HG02610 (cell line): Measurements from ENCODE around the gene MAP4K5.
"Not testable (repeated sequence)": the region's sequence is repeated elsewhere in the genome, so short reads cannot be mapped to it uniquely, and the experiment has no call there.

Experiments
- ATAC-seq: cut with Tn5 transposase; IDR thresholded peaks from one replicate; pipeline ENCODE4 v1.9.1; 2021; ENCODE audit warnings: mild to moderate bottlenecking, moderate library complexity; ENCODE audit not compliant: unreplicated experiment

MAP4K5 gene

DNA sequence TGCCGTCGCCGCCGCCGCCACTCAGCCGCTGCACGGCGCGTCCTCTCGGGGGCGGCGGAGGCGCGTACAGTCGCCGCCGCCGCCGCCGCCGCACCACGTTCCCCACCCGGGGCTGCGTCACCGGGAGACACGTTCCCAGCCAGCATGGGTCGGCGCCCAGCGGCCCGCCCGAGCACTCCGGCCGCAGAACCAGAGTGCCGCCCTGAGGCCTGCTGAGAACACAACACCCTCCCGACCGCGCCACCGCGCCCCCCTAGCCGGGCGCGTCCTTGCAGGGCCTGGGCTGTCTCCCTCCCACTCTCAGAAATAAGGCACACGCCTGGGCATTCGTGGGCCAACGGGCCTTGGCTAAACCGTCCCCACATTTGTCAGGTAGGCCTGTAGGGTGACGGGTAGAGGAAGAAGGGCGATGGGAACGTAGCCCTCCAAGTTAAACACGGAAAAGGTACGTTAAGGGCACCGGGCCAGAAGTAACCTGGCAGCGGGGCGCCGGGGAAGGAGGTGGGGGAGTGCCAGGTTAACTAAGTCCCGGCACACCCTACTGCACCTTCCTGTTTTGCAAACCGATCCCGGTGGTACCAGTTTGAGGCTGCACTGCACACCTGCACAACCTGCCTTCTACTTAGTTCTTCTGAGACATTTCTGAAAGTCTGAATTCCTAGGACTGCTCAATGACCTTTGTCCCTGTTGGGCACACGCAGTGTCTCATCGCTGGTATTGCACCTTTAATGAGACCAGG lies at the start of gene MAP4K5:
Gene MAP4K5 (minus strand): TSS at position 68 of the 739 bp plus-strand sequence. CDS start 520 bp downstream, outside the sequence.
- peak; percentile 95 for ATAC-seq

DNA sequence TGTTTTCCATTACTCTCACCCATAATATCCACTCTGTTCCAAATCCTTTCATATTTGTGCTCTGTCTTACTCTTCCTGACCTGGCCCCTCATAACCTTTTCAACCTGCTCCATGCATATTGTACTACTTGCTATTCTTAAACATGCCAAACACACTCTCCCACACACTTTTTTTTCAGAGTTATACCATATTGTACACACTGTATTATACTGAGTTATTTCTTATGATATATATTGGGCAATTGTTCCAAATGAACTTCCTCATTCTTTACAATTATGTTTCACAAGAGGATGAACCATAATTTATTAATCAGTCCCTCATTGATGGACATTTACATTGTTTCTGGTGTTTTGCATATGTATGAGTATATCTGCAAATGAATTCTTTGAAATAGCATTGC lies 46.1 kb upstream of the MAP4K5 start:
- no peak for ATAC-seq

DNA sequence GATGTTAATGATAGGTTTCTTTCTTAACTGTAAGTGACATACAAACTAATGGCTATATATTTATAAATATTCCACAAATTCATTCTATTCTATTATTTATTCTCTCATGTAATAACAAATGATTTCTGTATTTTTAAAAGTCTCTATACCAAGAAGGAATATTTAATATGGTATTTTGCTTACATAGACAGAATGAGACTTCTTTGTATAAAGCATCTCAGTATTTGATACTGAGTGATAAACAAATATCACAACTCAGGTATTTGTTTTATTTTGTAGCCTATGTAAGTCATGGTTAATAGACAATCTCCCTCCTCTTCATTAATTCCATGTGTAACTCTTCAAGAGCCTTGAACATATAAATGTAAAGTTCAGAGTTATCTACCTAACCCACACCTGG lies 45.6 kb upstream of the MAP4K5 start:
- no peak for ATAC-seq

DNA sequence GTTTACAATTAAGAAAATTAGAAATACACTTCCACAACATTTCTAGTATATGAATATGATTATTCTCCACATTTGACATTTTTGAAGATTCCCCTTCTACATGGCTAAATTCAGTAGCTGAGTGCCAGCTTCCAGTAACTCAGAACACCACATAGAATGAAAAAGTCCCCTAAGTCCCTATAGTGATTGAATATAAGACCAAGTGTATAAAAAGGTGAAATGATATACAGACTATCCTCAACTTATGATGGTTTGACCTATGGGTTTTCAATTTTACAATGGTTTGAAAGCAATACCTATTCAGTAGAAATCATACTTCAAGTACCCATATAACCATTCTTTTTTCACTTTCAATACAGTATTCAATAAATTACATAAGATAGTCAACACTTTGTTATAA lies 43.4 kb upstream of the MAP4K5 start:
- ATAC-seq, result no peak

DNA sequence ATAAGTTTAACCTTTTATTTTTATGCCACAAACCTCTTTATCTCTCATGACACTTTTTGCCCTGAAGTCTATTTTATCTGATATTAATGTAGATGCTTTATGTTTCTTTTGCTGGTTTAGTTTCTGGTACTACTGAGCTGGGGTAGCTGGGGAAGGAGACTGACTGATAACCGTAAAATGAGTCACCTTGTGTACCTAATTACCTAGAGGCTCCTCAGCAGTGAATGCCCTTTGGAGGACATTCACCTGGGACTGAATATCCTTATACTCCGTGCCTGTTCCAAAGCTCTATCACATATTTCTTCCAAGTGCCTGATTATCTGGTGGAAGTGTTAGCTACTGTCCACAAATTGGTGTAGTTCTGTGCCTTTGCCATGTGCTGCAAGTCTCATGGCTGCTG lies 41.5 kb upstream of the MAP4K5 start:
- no peak for ATAC-seq

DNA sequence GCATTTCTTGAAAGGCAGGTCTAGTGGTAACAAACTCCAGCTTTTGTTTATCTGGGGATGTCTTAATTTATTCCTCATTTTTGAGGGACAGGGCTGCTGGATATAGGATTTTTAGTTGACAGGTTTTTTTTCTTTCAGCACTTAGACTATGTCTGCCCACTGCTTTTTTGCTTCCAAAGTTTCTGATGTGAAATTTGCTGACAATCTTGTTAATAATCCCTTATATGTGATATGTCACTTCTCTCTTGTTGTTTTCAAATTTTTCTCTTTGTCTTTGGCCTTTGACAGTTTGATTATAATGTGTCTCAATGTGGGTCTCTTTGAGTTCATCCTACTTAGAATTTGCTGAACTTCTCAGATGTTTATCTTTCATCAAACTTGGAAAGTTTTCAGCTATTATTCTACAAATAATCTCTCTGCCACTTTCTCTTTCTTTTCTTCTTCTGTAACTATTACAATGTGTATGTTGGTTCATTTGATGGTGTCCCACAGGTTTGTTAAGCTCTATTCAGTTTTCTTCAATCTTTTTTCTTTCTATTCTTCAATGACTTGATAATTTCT lies 37.4 kb upstream of the MAP4K5 start:
- no peak for ATAC-seq

DNA sequence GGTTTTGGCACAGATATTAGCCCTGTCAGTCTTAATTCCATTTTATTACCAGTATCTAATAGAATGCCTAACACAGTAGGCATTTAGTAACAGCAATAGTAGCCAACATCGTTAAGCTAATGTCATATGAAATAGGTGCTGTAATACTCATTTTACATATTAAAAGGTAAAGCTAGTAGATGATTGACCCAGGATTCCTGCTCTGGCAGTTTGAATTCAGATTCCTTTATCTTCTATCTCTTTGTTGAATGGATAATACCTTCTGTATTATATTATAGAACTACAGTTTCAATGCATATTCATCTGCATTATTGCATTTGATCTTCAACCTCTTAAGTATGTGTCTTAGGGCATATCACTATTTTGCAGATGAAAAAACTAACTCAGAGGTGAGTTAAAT lies 30.5 kb upstream of the MAP4K5 start:
- no peak for ATAC-seq

DNA sequence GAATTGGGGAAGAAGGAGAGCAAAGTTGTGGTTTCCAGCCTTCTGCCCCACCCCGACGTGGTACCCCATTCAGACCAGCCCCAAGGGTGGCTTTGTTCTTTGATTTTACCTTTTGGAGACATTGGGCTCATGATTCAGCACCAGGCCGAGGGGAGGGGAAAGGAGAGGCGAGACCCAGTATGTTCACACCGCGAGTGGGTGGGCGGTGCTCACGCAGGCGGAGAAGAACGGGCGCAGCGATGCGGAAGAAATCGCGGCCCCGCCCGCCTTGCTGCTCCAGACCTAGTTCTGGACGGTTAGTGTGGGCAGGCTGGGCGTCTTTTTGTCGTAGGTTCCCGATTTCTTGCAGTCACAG lies 28.5 kb upstream of the MAP4K5 start:
- peak; percentile 16 for ATAC-seq

DNA sequence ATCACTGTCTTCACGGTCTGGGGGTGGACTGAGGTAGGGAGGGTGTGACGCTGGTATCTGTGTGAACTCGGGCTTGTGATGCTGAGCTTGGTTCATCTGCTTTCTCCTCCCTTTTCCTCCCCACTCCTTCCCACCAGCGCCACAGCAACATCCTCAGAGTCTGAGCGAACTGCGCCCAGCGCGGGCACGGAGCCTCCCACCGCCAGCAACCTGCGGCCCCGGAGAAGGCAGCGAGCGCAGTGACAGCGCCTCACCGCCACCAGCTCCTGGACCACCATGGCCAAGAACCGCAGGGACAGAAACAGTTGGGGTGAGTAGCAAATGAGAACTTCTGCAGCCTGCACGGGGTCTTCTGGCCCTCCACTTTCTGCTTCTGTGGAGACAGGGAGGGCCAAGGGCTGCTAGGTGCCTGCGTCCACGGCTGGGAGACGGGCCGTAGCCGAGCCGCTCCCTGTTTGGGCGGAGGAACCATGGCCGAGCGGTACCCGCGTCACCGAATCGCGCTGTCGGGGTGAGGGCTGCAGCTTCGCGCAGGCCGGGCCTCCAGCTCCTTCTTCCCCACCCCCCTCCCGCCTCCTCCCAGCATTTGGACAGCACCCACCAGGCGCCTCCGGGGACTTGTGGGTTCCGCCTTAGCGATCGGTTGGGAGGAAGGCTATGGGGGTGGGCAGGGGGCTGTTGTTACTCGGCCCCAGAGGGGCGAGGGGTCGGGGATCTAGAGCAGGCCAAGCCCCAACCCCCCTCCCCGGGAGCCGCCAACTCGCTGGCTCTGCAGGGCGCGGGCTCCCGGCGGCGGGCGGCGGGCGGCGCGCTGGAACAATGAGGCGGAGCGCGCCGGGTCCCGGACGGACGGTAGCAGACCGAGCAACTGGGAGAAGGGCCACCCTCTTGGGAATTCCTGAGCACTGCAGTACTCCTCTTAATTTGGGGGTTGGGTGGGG lies 27.9 kb upstream of the MAP4K5 start, which contains the start of gene ATL1:
Gene ATL1 (plus strand): TSS at position 156 of the 941 bp plus-strand sequence. CDS start 121 bp downstream, at position 277.
- peak; percentile 40 for ATAC-seq

DNA sequence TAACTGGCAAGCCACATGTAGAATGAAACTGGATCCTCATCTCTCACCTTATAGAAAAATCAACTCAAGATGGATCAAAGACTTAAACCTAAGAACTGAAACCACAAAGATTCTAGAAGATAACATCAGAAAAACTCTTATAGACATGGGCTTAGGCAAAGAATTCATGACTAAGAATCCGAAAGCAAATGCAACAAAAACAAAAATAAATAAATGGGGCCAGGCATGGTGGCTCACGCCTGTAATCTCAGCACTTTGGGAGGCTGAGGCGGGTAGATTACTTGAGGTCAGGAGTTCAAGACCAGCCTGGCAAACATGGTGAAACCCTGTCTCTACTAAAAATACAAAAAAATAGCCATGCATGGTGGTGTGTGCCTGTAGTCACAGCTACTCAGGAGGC lies 20.4 kb upstream of the MAP4K5 start:
- not testable (repeated sequence) for ATAC-seq

DNA sequence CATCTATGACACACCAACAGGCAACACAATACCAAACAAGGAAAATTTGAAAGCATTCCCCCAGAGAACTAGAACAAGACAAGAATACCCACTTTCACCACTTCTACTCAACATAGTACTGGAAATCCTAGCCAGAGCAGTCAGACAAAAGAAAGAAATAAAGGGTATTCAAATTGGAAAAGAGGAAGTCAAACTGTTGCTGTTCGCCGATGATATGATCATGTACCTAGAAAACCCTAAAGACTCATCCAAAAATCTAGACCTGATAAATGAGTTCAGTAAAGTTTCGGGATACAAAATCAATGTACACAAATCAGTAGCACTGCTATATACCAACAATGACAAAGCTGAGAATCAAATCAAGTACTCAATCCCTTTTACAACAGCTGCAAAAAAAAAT lies 19.5 kb upstream of the MAP4K5 start:
- no peak for ATAC-seq

DNA sequence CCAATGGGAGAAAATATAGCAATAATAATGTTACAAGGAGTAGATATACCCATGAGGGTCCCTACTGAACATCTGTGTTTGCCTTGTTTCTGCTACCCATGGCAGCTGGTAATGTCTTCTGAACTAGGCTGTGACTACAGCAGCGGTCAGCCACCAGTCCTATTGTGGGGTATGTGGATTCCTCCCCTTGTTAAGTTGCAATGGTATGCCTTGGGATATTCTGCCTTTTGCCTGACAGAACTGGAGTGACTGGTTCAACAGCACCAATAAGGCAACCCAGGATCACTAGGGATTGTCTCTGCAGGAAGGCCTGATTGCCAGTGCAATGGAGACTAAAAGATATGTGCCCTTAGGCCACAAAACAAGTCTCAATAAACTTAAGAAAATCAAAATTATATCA lies 17.9 kb upstream of the MAP4K5 start:
- ATAC-seq, result no peak

DNA sequence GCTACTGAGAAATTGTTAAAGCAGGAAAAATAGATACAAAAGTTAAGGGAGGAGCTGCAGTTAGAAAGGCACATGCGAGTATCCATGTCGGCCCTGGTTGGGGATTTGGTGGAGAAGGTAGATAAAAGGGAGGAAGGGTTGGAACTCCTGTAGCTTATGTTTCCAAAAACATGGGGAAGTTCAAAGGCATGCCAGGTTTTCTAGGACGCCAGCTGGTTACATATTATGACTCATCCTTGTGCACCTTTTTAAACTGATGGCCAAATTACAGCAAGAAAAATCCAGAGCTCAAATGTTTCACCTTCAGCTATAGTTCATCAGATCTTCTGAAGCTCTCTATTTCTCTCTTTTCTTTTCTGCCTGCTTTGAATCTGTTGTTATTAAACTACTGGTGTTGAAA lies 13.2 kb upstream of the MAP4K5 start:
- ATAC-seq, result no peak

DNA sequence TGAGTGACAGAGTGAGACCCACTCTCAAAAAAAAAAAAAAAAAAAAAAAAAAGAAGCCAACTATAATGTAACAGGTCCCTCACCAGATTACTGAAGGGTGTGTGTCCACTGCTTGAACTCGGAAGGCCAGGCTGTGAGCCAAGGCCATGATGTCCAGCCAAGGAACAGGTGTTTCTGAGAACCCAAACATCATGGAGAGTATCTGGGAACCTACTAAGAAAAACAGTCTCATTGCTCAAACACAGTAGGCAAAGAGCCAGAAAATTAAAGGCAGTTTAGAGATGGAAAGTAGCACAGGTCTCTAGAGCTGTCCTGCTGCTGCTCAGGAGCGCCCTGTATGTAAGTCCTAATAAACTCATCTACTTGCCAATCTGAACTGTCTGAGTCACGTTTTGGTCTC lies 12.5 kb upstream of the MAP4K5 start:
- no peak for ATAC-seq

DNA sequence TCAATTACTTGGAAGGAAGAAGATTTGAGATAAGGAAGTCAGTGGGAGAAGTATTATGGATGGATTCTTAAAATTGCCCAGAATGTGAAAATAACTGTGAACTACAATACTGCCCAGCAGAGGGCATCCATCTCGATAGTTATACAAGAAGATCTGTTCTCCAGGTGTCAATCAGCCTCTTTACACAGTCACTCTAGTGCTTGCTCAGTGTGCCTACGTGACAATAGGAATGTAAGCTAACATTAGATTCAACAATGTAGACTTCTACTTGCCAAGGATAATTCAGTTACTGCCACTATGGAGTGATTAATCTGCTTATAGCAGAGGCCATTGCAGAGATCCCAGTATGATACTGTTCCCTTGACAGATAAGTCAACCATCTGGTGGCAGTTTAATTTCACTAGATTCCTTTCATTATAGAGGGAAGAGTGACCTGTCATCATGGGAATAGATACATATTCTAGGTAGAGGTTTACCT lies 10.6 kb upstream of the MAP4K5 start:
- peak; percentile 70 for ATAC-seq

DNA sequence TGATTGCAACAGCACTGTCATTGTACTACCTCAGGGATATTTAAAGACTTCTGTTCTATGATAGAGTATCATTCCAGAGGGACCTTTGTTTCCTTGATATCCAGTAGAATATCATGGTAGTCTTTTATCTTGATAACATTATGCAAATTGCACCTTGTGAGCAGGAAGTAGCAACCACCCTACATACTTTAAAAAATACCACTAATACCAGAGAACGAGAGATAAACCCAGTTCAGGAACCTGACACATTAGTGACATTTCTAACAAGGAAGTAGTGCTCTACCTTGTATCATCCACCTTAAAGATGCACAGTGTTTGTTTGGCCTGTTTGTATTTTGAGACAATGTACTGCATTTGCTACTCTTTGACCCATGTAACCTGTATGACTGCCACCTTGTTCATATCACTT lies 8.8 kb upstream of the MAP4K5 start:
- ATAC-seq, result no peak

DNA sequence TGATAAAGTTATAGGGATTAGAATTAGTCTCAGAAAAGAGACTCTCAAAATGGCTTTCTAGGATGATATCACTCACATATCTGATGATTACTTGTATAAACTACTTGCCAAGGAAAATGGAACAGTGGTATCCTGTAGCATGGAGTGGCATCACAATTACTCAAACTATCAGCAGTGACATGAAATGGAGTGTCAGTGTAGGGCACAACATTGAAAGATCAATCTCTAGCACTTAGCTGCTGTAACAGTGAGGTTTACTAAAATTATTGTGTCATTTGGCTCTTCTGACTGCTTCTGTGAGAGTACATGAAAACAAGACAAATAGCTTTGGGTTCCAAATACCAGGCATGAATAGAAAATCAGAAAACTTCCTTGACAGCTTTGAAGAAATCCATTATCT lies 6.7 kb upstream of the MAP4K5 start:
- ATAC-seq, result no peak

DNA sequence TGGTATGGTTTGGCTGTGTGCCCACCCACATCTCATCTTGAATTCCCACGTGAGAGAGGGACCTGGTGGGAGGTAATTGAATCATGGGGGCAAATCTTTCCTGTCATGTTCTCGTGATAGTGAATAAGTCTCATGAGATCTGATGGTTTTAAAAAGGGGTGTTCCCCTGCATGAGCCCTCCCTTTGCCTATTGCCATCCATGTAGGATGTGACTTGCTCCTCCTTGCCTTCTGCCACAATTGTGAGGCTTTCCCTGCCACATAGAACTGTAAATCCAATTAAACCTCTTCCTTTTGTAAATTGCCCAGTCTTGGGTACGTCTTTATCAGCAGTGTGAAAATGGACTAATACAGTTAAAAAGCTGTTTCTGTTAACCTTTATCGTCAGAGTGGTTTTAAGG lies 5.7 kb upstream of the MAP4K5 start:
- not testable (repeated sequence) for ATAC-seq

DNA sequence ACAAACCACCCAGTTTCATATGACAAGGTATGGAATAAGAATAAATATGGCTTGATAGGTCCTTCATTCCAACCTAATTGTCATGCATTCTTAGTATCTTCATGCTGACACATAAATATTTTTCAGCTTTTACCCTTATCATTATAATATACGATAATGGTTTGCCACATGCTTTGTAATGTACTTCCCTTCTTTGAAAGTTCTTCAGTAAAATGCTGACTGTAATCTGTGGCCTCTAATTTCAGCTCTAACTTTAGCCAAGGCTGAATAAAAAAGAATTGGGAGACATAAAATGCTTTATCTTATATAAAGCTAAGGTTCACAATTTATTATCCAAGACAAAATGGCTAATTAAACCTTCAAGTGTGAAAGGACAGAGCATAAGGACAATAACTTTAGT lies 2.6 kb upstream of the MAP4K5 start:
- no peak for ATAC-seq

DNA sequence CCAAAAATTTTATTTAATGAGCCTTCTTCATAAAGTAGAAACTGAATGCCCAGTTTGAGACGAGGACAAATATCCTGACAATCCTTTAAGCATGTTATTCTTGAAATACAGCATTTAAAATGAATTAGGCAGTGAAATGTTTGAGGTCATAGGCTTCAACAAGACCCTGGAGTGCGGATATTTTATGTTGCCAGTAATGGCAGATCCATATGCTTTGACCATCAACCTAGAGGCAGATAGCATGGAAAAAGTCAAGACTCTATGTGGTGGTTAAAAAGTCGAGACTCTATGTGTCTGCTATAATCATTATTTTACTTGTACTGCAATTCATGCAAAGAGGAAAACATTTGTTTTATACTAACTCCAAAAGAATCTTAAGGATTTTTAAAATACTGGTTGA lies 2.0 kb upstream of the MAP4K5 start:
- no peak for ATAC-seq

DNA sequence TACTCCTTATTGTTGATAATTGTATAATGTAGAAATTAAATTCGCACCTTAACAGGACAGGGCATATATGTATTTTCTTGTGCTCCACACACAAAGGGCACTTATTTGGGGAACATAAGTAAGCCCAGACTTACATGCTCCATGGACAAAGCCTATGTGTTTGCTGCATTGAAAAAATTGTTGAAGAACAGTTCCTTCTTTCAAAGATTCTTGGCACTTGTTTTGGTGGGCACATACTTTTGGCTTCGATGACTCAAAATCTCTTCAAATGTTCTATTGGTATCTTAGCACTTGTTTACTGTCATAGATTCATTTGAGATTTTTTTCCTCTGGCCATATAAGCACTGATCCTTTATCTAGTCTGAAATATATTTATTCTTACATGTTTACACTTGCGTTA lies 1.4 kb upstream of the MAP4K5 start:
- no peak for ATAC-seq
